GM12878 (cell line): ENCODE results near the gene GNAT3. TPM values are rescaled to one million over a fixed set of nuclear protein-coding genes. Genes with fewer than 3 reads are reported as not detected.

Experiments
- ATAC-seq: fragments of 200-7000 bp; cut with Tn5 transposase; 3 replicates; pipeline ENCODE4 v1.9.1; 2020; ENCODE audit warnings: mild to moderate bottlenecking, moderate library complexity
- BruUV-seq: library from RNA; stranded (reverse); fragments of 400-500 nt; replicated peaks from 2 replicates; lab custom pipeline; 2021; lab: Mats Ljungman, UMichigan
- CTCF ChIA-PET: fragments of 300-600 bp; sonication (Branson Sonifier 250); formaldehyde crosslinking; extraction: SDS; loops from one replicate; lab custom pipeline; 2021; ENCODE audit warnings: inconsistent platforms; lab: Yijun Ruan, JAX
- POLR2A ChIA-PET: fragments of 350-600 bp; formaldehyde crosslinking; extraction: SDS; loops from one replicate; lab custom pipeline; 2021; ENCODE audit warnings: inconsistent platforms; lab: Charles Lee
- RAD21 ChIA-PET: fragments of 300-600 bp; sonication (Branson Sonifier 250); formaldehyde crosslinking; loops from one replicate; lab custom pipeline; 2023; ENCODE audit warnings: antibody characterized with exemption; ENCODE audit not compliant: unreplicated experiment; lab: Charles Lee
- SMC1A ChIA-PET: fragments of 300-600 bp; sonication (Branson Sonifier 250); formaldehyde crosslinking; loops from one replicate; lab custom pipeline; 2023; ENCODE audit not compliant: unreplicated experiment, uncharacterized antibody; lab: Charles Lee
- DNase-seq: peaks from one replicate; pipeline ENCODE4 v3.0.0-alpha.2; 2011; ENCODE audit warnings: low read depth, low spot score
- FAIRE-seq: peaks from 3 replicates; lab custom pipeline; 2011; peaks lifted over from hg19 to GRCh38; lab: Jason Lieb, UNC
- H2AFZ ChIP-seq: 2 replicates; pipeline ENCODE4 v1.6.0; 2011; ENCODE audit warnings: low read depth, low read length, control low read depth; ENCODE audit not compliant: control insufficient read depth
- H3K27ac ChIP-seq: 2 replicates; pipeline ENCODE4 v1.5.1; 2011; ENCODE audit warnings: control low read depth; ENCODE audit not compliant: control insufficient read depth, insufficient read depth
- H3K27me3 ChIP-seq, 2 experiments: replicated peaks in 1 of 2; 2 replicates each; pipeline versions ENCODE4 v1.6.0 to v1.6.1; 2011; ENCODE audit warnings: low read length in 1 of 2; ENCODE audit not compliant: control insufficient read depth in 2 of 2, insufficient read depth in 2 of 2
- H3K36me3 ChIP-seq, 2 experiments: 2 replicates each; pipeline ENCODE4 v1.5.1; 2011; ENCODE audit warnings: low read length in 1 of 2; ENCODE audit not compliant: control insufficient read depth in 2 of 2, insufficient read depth in 2 of 2
- H3K4me1 ChIP-seq: 2 replicates; pipeline ENCODE4 v1.6.1; 2011; ENCODE audit warnings: mild to moderate bottlenecking, low read length, moderate library complexity, mixed read lengths; ENCODE audit not compliant: control insufficient read depth, insufficient read depth
- H3K4me2 ChIP-seq: 2 replicates; pipeline ENCODE4 v1.6.0; 2011; ENCODE audit warnings: control low read depth; ENCODE audit not compliant: control insufficient read depth, insufficient read depth
- H3K4me3 ChIP-seq: fragments of 200-600 bp; sonication (generic); 2 replicates; pipeline ENCODE4 v1.5.1; 2016
- H3K79me2 ChIP-seq: 2 replicates; pipeline ENCODE4 v1.6.0; 2011; ENCODE audit warnings: low read length; ENCODE audit not compliant: control insufficient read depth, insufficient read depth
- H3K9ac ChIP-seq: 2 replicates; pipeline ENCODE4 v1.8.0; 2011; ENCODE audit warnings: low read length, control low read depth, mixed read lengths; ENCODE audit not compliant: control insufficient read depth, insufficient read depth
- H3K9me3 ChIP-seq: replicated peaks from 3 replicates; pipeline ENCODE4 v1.5.1; 2011; ENCODE audit warnings: mild to moderate bottlenecking, low read length; ENCODE audit not compliant: control insufficient read depth, insufficient read depth
- H4K20me1 ChIP-seq: 2 replicates; pipeline ENCODE4 v1.6.0; 2011; ENCODE audit not compliant: control insufficient read depth, insufficient read depth
- ASH2L ChIP-seq: fragments of 300-600, 200-600 bp; sonication (generic); IDR thresholded peaks from 2 replicates; pipeline ENCODE4 v1.6.1; 2017; ENCODE audit warnings: low read depth, mild to moderate bottlenecking, borderline replicate concordance
- CHD4 ChIP-seq: fragments of 200-600 bp; sonication (generic); IDR thresholded peaks from 2 replicates; pipeline ENCODE4 v1.6.1; 2016; ENCODE audit warnings: mild to moderate bottlenecking
- FOXK2 ChIP-seq: fragments of 450-650 bp; IDR thresholded peaks from 2 replicates; pipeline ENCODE4 v1.6.1; 2017; ENCODE audit warnings: mild to moderate bottlenecking, moderate library complexity
- FOXM1 ChIP-seq: IDR thresholded peaks from 2 replicates; pipeline ENCODE4 v1.6.1; 2012; ENCODE audit warnings: low read depth, mild to moderate bottlenecking, inconsistent platforms, low read length, moderate library complexity
- NBN ChIP-seq: fragments of 450-650 bp; IDR thresholded peaks from 2 replicates; pipeline ENCODE4 v1.6.1; 2016
- PML ChIP-seq: IDR thresholded peaks from 2 replicates; pipeline ENCODE4 v1.6.1; 2012; ENCODE audit warnings: low read length, inconsistent platforms
- POLR2A ChIP-seq: IDR thresholded peaks from 2 replicates; pipeline ENCODE4 v1.6.1; 2011; ENCODE audit warnings: low read depth, mild to moderate bottlenecking, low read length
- RFX5 ChIP-seq: IDR thresholded peaks from 2 replicates; pipeline ENCODE4 v1.6.1; 2011; ENCODE audit warnings: low read depth, low read length, improper control_type of control experiment
- SIN3A ChIP-seq: IDR thresholded peaks from 2 replicates; pipeline ENCODE4 v1.6.1; 2012; ENCODE audit warnings: low read depth, low read length, improper control_type of control experiment
- SPI1 ChIP-seq: IDR thresholded peaks from 2 replicates; pipeline ENCODE4 v1.6.1; 2011; ENCODE audit warnings: low read depth, mild to moderate bottlenecking, low read length, moderate library complexity, borderline replicate concordance; ENCODE audit not compliant: insufficient read depth
- in situ Hi-C: fragments of 300-500 bp; cut with MboI; formaldehyde crosslinking; loops from 9 replicates; pipeline ENCODE4 v1.14.3; 2018; ENCODE audit warnings: mixed read lengths
- intact Hi-C: fragments of 100-400 bp; cut with micrococcal nuclease; formaldehyde crosslinking; loops from one replicate; pipeline ENCODE4 v1.14.2; 2022; ENCODE audit not compliant: unreplicated experiment
- polyA plus RNA-seq, 11 experiments: library from polyadenylated mRNA; depleted of rRNA in 4 of 11; unstranded in 6 of 11; stranded (reverse) in 5 of 11; fragments of >200 nt; fragmentation: Nextera tagmentation in 4 of 11; fragmentation: Illumina TruSeq in 1 of 11; extraction: Ambion mirVana in 4 of 11; extraction: Trizol in 1 of 11; gene quantifications; 1 replicate in 1 of 11; 2 replicates in 10 of 11; pipeline versions ENCODE4 v1.2.1 to v1.2.3, GENCODE V29; 2011 to 2016; ENCODE audit warnings: inconsistent platforms in 2 of 11, missing spikeins in 2 of 11, low read depth in 1 of 11
- total RNA-seq, 4 experiments: library from RNA; depleted of rRNA in 3 of 4; stranded (reverse); fragments of >200 nt in 3 of 4; fragmentation: Illumina TruSeq in 1 of 4; extraction: Trizol in 1 of 4; gene quantifications; 2 replicates each; pipeline versions ENCODE4 v1.2.1 to v1.2.3, GENCODE V29; 2013 to 2021
- TF ChIP-seq, protein P1 (sequence below): fragments of 450-650 bp; IDR thresholded peaks from 2 replicates; pipeline ENCODE4 v1.6.1; 2017; ENCODE audit warnings: mild to moderate bottlenecking, low read depth, inconsistent platforms; ENCODE audit not compliant: poor library complexity, severe bottlenecking
- TF ChIP-seq, protein P2 (sequence below): fragments of 150-350 bp; IDR thresholded peaks from 2 replicates; pipeline ENCODE4 v1.6.1; 2016; ENCODE audit warnings: low read depth, low read length
- TF ChIP-seq, protein P3 (sequence below): fragments of 450-650 bp; IDR thresholded peaks from 2 replicates; pipeline ENCODE4 v1.6.1; 2017; ENCODE audit warnings: antibody characterized with exemption, mild to moderate bottlenecking, moderate library complexity

Gene GNAT3
- total and polyA plus RNA-seq, 10 of the 15 experiments (the other 5 are each of a cell fraction or from before 2014, with no cell fraction given), result 1.7 to 8.3 (median 5.8) TPM; not detected in 1

DNA sequence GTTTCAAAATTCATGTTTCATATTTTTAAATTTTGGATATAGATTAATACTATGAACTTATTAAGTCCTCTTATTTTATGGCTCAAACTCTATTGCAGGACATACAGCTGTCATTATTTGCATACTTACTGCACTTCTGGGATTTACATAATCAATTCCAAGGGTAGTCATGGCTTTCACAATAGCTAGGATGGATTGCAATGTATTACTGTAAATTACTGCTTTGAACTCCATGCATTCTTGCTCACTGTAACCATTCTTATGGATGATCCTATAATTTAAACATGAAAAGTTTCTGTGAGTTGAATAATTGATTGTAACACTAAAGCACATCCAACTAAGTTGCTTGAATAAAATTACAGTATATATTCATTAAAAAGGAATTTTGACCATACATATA, 23.5 kb downstream of the GNAT3 start:
- in situ Hi-C loops (no loop called here), intact Hi-C loops (no loop called here)
- DNase-seq, result no peak
- no peaks in the 10 kb centered on the region for H3K36me3 ChIP-seq
- H3K4me1 ChIP-seq, result no peaks in the 10 kb centered on the region
- no TSS peak for BruUV-seq
- RAD21 ChIA-PET, result no interaction called here
- H3K27me3 ChIP-seq, result no peaks in the 10 kb centered on the region
- no peaks in the 10 kb centered on the region for H3K79me2 ChIP-seq
- no peak overlapping the region for H3K4me2 ChIP-seq
- no peak overlapping the region for H3K27ac ChIP-seq
- H2AFZ ChIP-seq, result no peak overlapping the region
- no peaks in the 10 kb centered on the region for H3K9me3 ChIP-seq
- TF ChIP-seq FOXK2 (no peak), NBN (no peak), POLR2A (no peak), RFX5 (no peak), ASH2L (no peak), CHD4 (no peak), PML (no peak), SPI1 (no peak), SIN3A (no peak), FOXM1 (no peak)
- TF ChIP-seq, protein P1, sequence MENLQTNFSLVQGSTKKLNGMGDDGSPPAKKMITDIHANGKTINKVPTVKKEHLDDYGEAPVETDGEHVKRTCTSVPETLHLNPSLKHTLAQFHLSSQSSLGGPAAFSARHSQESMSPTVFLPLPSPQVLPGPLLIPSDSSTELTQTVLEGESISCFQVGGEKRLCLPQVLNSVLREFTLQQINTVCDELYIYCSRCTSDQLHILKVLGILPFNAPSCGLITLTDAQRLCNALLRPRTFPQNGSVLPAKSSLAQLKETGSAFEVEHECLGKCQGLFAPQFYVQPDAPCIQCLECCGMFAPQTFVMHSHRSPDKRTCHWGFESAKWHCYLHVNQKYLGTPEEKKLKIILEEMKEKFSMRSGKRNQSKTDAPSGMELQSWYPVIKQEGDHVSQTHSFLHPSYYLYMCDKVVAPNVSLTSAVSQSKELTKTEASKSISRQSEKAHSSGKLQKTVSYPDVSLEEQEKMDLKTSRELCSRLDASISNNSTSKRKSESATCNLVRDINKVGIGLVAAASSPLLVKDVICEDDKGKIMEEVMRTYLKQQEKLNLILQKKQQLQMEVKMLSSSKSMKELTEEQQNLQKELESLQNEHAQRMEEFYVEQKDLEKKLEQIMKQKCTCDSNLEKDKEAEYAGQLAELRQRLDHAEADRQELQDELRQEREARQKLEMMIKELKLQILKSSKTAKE, result no peak
- TF ChIP-seq, protein P2, sequence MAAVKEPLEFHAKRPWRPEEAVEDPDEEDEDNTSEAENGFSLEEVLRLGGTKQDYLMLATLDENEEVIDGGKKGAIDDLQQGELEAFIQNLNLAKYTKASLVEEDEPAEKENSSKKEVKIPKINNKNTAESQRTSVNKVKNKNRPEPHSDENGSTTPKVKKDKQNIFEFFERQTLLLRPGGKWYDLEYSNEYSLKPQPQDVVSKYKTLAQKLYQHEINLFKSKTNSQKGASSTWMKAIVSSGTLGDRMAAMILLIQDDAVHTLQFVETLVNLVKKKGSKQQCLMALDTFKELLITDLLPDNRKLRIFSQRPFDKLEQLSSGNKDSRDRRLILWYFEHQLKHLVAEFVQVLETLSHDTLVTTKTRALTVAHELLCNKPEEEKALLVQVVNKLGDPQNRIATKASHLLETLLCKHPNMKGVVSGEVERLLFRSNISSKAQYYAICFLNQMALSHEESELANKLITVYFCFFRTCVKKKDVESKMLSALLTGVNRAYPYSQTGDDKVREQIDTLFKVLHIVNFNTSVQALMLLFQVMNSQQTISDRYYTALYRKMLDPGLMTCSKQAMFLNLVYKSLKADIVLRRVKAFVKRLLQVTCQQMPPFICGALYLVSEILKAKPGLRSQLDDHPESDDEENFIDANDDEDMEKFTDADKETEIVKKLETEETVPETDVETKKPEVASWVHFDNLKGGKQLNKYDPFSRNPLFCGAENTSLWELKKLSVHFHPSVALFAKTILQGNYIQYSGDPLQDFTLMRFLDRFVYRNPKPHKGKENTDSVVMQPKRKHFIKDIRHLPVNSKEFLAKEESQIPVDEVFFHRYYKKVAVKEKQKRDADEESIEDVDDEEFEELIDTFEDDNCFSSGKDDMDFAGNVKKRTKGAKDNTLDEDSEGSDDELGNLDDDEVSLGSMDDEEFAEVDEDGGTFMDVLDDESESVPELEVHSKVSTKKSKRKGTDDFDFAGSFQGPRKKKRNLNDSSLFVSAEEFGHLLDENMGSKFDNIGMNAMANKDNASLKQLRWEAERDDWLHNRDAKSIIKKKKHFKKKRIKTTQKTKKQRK, result no peak
- TF ChIP-seq, protein P3, sequence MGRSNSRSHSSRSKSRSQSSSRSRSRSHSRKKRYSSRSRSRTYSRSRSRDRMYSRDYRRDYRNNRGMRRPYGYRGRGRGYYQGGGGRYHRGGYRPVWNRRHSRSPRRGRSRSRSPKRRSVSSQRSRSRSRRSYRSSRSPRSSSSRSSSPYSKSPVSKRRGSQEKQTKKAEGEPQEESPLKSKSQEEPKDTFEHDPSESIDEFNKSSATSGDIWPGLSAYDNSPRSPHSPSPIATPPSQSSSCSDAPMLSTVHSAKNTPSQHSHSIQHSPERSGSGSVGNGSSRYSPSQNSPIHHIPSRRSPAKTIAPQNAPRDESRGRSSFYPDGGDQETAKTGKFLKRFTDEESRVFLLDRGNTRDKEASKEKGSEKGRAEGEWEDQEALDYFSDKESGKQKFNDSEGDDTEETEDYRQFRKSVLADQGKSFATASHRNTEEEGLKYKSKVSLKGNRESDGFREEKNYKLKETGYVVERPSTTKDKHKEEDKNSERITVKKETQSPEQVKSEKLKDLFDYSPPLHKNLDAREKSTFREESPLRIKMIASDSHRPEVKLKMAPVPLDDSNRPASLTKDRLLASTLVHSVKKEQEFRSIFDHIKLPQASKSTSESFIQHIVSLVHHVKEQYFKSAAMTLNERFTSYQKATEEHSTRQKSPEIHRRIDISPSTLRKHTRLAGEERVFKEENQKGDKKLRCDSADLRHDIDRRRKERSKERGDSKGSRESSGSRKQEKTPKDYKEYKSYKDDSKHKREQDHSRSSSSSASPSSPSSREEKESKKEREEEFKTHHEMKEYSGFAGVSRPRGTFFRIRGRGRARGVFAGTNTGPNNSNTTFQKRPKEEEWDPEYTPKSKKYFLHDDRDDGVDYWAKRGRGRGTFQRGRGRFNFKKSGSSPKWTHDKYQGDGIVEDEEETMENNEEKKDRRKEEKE, result no peak
- TF ChIP-seq, all 136 proteins: peak for 0
- FAIRE-seq (no peak), ATAC-seq (no peak)
- POLR2A ChIA-PET, result no interaction called here
- CTCF ChIA-PET, result no interaction called here
- Histone ChIP-seq H3K4me3 (no peak overlapping the region), H3K9ac (no peak overlapping the region), H4K20me1 (no peaks in the 10 kb centered on the region)
- SMC1A ChIA-PET, result no interaction called here
